Neural progenitor cell (in vitro differentiated cells): ENCODE data around the gene NTHL1. TPM values are rescaled to one million over a fixed set of nuclear protein-coding genes. Genes with fewer than 3 reads are reported as not detected.

Source experiments
- DNase-seq: peaks from one replicate; pipeline ENCODE4 v3.0.0-alpha.2; 2016; ENCODE audit warnings: low spot score
- H2AFZ ChIP-seq: fragments of 200-600 bp; sonication (generic); replicated peaks from 2 replicates; pipeline ENCODE4 v1.6.1; 2016; ENCODE audit warnings: antibody characterized with exemption
- H3F3A ChIP-seq: fragments of 200-600 bp; sonication (generic); 2 replicates; pipeline ENCODE4 v1.6.1; 2016; ENCODE audit warnings: antibody characterized with exemption, low read depth
- H3K27ac ChIP-seq: fragments of 200-600 bp; sonication (generic); 2 replicates; pipeline ENCODE4 v1.5.1; 2016; ENCODE audit warnings: mild to moderate bottlenecking
- H3K27me3 ChIP-seq: fragments of 200-600 bp; sonication (generic); 2 replicates; pipeline ENCODE4 v1.6.1; 2016; ENCODE audit warnings: mild to moderate bottlenecking, moderate library complexity
- H3K36me3 ChIP-seq: fragments of 200-600 bp; sonication (generic); 2 replicates; pipeline ENCODE4 v1.5.1; 2016
- H3K4me1 ChIP-seq: fragments of 200-600 bp; sonication (generic); 2 replicates; pipeline ENCODE4 v1.6.1; 2016; ENCODE audit warnings: mixed run types
- H3K4me2 ChIP-seq: fragments of 200-600 bp; sonication (generic); 2 replicates; pipeline ENCODE4 v1.6.1; 2016
- H3K4me3 ChIP-seq: fragments of 200-600 bp; sonication (generic); 2 replicates; pipeline ENCODE4 v1.5.1; 2016
- H3K79me2 ChIP-seq: fragments of 200-600 bp; sonication (generic); 2 replicates; pipeline ENCODE4 v1.6.1; 2016; ENCODE audit warnings: low read depth
- H3K9ac ChIP-seq: fragments of 200-600 bp; sonication (generic); 2 replicates; pipeline ENCODE4 v1.6.1; 2016
- H3K9me3 ChIP-seq: fragments of 200-600 bp; sonication (generic); 2 replicates; pipeline ENCODE4 v1.5.1; 2016; ENCODE audit warnings: low read depth
- H4K20me1 ChIP-seq: fragments of 200-600 bp; sonication (generic); 2 replicates; pipeline ENCODE4 v1.6.1; 2016; ENCODE audit warnings: low read depth
- H3K27ac Mint-ChIP-seq: 3 replicates; pipeline ENCODE4 v1.8.0; 2021; ENCODE audit warnings: mixed read lengths
- H3K27me3 Mint-ChIP-seq: 2 replicates; pipeline ENCODE4 v1.8.0; 2022; ENCODE audit warnings: low read depth, mild to moderate bottlenecking, inconsistent platforms, moderate library complexity, mixed read lengths; ENCODE audit not compliant: insufficient read depth
- H3K36me3 Mint-ChIP-seq: 3 replicates; pipeline ENCODE4 v1.8.0; 2021; ENCODE audit warnings: mixed read lengths
- H3K4me1 Mint-ChIP-seq: 3 replicates; pipeline ENCODE4 v1.8.0; 2021; ENCODE audit warnings: mixed read lengths
- H3K4me3 Mint-ChIP-seq: 3 replicates; pipeline ENCODE4 v1.8.0; 2021; ENCODE audit warnings: mild to moderate bottlenecking, moderate library complexity, mixed read lengths
- H3K9me3 Mint-ChIP-seq: 3 replicates; pipeline ENCODE4 v1.8.0; 2020; ENCODE audit warnings: mixed read lengths
- CTCF ChIP-seq: fragments of 200-600 bp; sonication (generic); IDR thresholded peaks from 2 replicates; pipeline ENCODE4 v1.5.1; 2017; ENCODE audit warnings: antibody characterized with exemption, mild to moderate bottlenecking
- EZH2 ChIP-seq: fragments of 200-600 bp; sonication (generic); IDR thresholded peaks from 2 replicates; pipeline ENCODE4 v1.6.1; 2017; ENCODE audit warnings: antibody characterized with exemption, mild to moderate bottlenecking, moderate library complexity
- EZH2phosphoT487 ChIP-seq: fragments of 200-600 bp; sonication (generic); IDR thresholded peaks from 2 replicates; pipeline ENCODE4 v1.6.1; 2017; ENCODE audit warnings: antibody characterized with exemption
- total RNA-seq: library from RNA; depleted of rRNA; stranded (reverse); fragments of >200 nt; gene quantifications from 2 replicates; pipeline ENCODE4 v1.2.3, GENCODE V29; 2015; ENCODE audit warnings: low replicate concordance

The NTHL1 gene
- total RNA-seq, 1 donor from 2014 or later = 26.3 TPM

- peaks cover 9% of the 10 kb centered on the region for H3K36me3 Mint-ChIP-seq
- no peak overlapping the region for H3K27ac Mint-ChIP-seq
- no peak for DNase-seq
- no peaks in the 10 kb centered on the region for H3K36me3 ChIP-seq
- no peak overlapping the region for H3K4me2 ChIP-seq
- H4K20me1 ChIP-seq = peaks cover 9% of the 10 kb centered on the region
- no peak for TF ChIP-seq EZH2
- no peak for TF ChIP-seq CTCF
- no peak for TF ChIP-seq EZH2phosphoT487
- no peak overlapping the region for H2AFZ ChIP-seq
- peak overlapping the region; percentile 64 for H3K4me3 Mint-ChIP-seq
- H3K27me3 ChIP-seq = peaks cover 2% of the 10 kb centered on the region
- no peak overlapping the region for H3K27ac ChIP-seq
- H3K4me1 Mint-ChIP-seq = no peaks in the 10 kb centered on the region
- H3F3A ChIP-seq = peaks cover 17% of the 10 kb centered on the region
- H3K4me3 ChIP-seq = no peak overlapping the region
- H3K27me3 Mint-ChIP-seq = peaks cover 2% of the 10 kb centered on the region
- no peaks in the 10 kb centered on the region for H3K9me3 Mint-ChIP-seq
- no peaks in the 10 kb centered on the region for H3K4me1 ChIP-seq
- H3K9ac ChIP-seq = no peak overlapping the region
- H3K9me3 ChIP-seq = no peaks in the 10 kb centered on the region
- peaks cover 4% of the 10 kb centered on the region for H3K79me2 ChIP-seq
Measured at GRCh38 chr16:1998360-1998835, 49.2 kb downstream of the NTHL1 start.

- TF ChIP-seq CTCF = no peak
- no peak overlapping the region for H3K27ac Mint-ChIP-seq
- Histone ChIP-seq H3K4me2 (no peak overlapping the region), H3K4me3 (no peak overlapping the region), H4K20me1 (peaks cover 6% of the 10 kb centered on the region), H2AFZ (no peak overlapping the region), H3K36me3 (no peaks in the 10 kb centered on the region), H3F3A (peaks cover 24% of the 10 kb centered on the region), H3K27me3 (peaks cover 8% of the 10 kb centered on the region), H3K27ac (no peak overlapping the region), H3K9ac (no peak overlapping the region), H3K9me3 (no peaks in the 10 kb centered on the region), H3K79me2 (no peaks in the 10 kb centered on the region), H3K4me1 (no peaks in the 10 kb centered on the region)
- no peak for DNase-seq
- no peaks in the 10 kb centered on the region for H3K4me1 Mint-ChIP-seq
- H3K27me3 Mint-ChIP-seq = peaks cover 2% of the 10 kb centered on the region
- no peak overlapping the region for H3K4me3 Mint-ChIP-seq
- no peaks in the 10 kb centered on the region for H3K9me3 Mint-ChIP-seq
- peaks cover 9% of the 10 kb centered on the region for H3K36me3 Mint-ChIP-seq
Measured at GRCh38 chr16:1997494-1998359, 49.9 kb downstream of the NTHL1 start.

- DNase-seq = no peak
- H3K4me3 ChIP-seq = no peak overlapping the region
- no peaks in the 10 kb centered on the region for H3K79me2 ChIP-seq
- no peaks in the 10 kb centered on the region for H3K36me3 ChIP-seq
- H3K9me3 Mint-ChIP-seq = peaks cover 2% of the 10 kb centered on the region
- peaks cover 22% of the 10 kb centered on the region for H4K20me1 ChIP-seq
- H3K27me3 Mint-ChIP-seq = peaks cover 22% of the 10 kb centered on the region
- no peak overlapping the region for H3K4me3 Mint-ChIP-seq
- no peak overlapping the region for H2AFZ ChIP-seq
- TF ChIP-seq EZH2 (no peak), CTCF (no peak), EZH2phosphoT487 (no peak)
- peaks cover 7% of the 10 kb centered on the region for H3K36me3 Mint-ChIP-seq
- H3F3A ChIP-seq = peaks cover 55% of the 10 kb centered on the region
- H3K4me2 ChIP-seq = no peak overlapping the region
- H3K4me1 Mint-ChIP-seq = peaks cover 8% of the 10 kb centered on the region
- no peak overlapping the region for H3K27ac ChIP-seq
- no peak overlapping the region for H3K9ac ChIP-seq
- peaks cover 48% of the 10 kb centered on the region for H3K27me3 ChIP-seq
- H3K27ac Mint-ChIP-seq = no peak overlapping the region
- H3K9me3 ChIP-seq = no peaks in the 10 kb centered on the region
- H3K4me1 ChIP-seq = peaks cover 10% of the 10 kb centered on the region
Measured at GRCh38 chr16:1993731-1994131, 53.9 kb downstream of the NTHL1 start.
